Fibroblast of mammary gland (primary cell): Measurements from ENCODE around the gene TCF23.

Experiments
- DNase-seq: peaks from one replicate; pipeline ENCODE4 v3.0.0-alpha.2; 2010; ENCODE audit warnings: low read depth
- H3K4me3 ChIP-seq: 2 replicates; pipeline ENCODE4 v1.5.1; 2011; ENCODE audit warnings: low read depth, mild to moderate bottlenecking, low read length, moderate library complexity; ENCODE audit not compliant: control insufficient read depth
- CTCF ChIP-seq: conservative IDR thresholded peaks from 2 replicates; pipeline ENCODE4 v1.5.1; 2011; ENCODE audit warnings: low read depth, low read length, inconsistent platforms; ENCODE audit not compliant: control insufficient read depth, insufficient read depth

TCF23 gene

GRCh38 chr2:27148801-27149439 is at the start of gene TCF23:
Gene TCF23, plus strand, starts transcription at chr2:27149004. Its CDS starts 130 bp downstream, at chr2:27149134.
- DNase-seq: no peak
- H3K4me3 ChIP-seq: no peak within 1 kb of the TSS
- TF ChIP-seq CTCF: no peak

GRCh38 chr2:27099334-27099955 is 49.4 kb upstream of the TCF23 start:
- TF ChIP-seq CTCF: no peak
- no peak overlapping the region for H3K4me3 ChIP-seq
- DNase-seq: no peak

- H3K4me3 ChIP-seq: no peak overlapping the region
- TF ChIP-seq CTCF: no peak
- DNase-seq: no peak
Measured at GRCh38 chr2:27100036-27100435, 48.8 kb upstream of the TCF23 start.

GRCh38 chr2:27102329-27102728 is 46.5 kb upstream of the TCF23 start:
- no peak for DNase-seq
- TF ChIP-seq CTCF: no peak
- no peak overlapping the region for H3K4me3 ChIP-seq

- DNase-seq: no peak
- TF ChIP-seq CTCF: no peak
- no peak overlapping the region for H3K4me3 ChIP-seq
Measured at GRCh38 chr2:27105981-27106380, 42.8 kb upstream of the TCF23 start.

GRCh38 chr2:27108221-27108620 is 40.6 kb upstream of the TCF23 start:
- H3K4me3 ChIP-seq: no peak overlapping the region
- no peak for TF ChIP-seq CTCF
- DNase-seq: no peak
